Inferior parietal cortex (tissue), 1 donor: ENCODE measurements around the gene THAP11.

Experiments
- DNase-seq: peaks from one replicate; pipeline ENCODE4 v3.0.0-alpha.2; 2016; ENCODE audit errors: extremely low spot score

Gene THAP11

DNA sequence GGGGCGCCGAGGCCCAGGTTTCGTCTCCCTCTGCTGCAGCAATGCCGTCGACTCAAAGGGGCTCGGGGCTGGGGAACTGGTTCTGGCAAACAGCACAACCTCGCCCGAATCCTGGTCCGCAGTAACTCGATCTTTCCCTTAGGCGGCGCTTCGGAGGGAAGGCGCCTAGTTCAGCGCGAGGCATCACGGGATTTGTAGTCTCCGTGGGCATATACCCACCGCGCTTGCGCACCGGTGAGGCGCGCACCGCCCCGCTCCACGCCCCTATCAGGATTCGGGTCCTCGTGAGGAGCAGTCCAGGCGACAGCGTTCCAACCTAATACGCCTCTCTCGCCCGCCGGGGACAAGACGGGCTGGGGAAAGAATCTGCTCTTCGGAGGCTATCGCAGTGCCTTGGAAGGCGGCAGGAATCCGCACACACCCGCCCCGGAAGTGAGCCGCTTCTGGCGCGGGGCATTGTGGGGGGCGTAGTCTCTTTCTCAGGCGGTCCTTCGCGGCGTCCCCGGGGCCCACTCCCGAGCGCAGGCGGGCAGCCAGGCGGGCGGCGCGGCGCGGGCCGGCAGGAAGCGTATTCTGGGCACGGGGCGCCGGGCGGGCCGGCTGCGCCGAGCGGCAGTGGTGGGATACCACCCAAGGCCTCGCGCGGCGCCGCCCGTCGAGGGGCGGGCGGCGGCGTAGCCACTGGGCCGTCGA is at the start of gene THAP11:
TSS of gene THAP11 (plus strand) at position 505 of the 693 bp plus-strand sequence. CDS start 235 bp downstream, outside the sequence.
- peak; percentile 99 for DNase-seq

DNA sequence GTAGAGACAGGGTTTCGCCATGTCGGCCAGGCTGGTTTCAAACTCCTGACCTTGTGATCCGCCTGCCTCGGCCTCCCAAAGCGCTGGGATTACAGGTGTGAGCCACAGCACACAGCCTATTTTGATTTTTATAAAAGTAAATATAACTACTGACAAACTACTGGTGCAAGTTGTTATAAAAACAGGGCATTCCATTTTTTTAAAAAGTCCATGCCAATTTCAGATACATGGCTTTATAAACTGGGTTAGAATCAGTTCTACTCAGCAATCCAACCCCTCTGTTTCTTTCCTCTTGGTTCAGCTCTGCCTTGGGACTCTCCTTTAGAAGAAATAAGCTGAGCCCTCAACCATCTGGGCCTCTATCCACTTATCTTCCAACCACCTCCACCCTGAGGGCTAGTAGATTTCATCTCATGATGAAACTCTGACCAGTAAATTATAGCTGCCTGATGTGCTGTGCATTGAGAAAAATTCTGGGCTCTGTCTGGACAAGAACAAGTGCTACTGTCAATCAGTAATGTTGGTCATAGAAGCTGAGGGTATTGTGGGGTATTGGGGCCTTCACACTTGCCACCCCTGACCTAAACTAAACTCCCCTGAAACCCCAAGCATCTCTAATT is 45.9 kb upstream of the THAP11 start:
- DNase-seq: no peak

DNA sequence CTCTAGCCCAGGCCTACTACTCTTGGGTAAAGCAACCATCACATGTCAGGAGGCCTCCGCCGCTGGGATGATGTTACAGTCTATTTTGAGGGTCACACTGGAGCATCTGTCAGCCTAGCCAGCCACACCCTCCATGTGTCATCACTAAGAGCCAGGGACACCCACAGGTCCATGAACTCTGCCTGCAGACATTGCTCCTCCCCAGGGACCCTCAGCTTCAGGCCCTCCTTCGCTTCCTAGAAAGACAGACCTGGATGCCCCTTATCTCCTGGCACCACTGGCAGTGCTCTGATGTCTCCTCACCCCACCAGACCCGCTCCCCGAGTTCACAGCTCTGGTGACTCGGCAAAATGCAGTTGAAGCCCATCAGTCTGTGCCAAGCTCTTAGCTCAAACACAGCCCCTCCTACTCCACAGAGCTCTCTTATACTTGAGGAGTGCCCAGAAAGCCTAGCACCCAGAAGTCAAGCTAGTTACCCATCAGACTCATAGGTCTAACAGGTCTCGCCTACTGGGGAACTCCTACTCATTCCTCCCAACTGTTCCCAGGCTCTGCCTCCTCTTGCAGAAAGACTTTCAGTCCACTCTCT is 41.7 kb upstream of the THAP11 start:
- no peak for DNase-seq

DNA sequence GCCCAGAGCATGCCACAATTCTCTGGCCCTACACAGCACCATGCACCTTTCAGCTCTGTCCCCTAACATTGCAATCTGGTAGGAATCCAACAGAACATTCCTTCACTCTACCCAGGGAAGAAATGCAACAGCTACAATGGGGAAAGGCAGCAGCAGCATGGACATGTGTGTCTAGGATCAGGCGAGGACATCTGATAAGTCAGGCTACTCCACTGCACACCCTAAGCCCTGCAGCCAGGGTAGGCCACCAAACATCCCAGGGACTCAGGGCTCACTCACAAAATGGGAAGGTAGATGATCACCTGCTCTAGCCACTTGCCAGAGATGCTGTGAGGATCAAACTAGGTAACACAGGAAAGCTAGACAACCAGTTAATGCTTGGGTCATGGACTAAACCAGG is 40.9 kb upstream of the THAP11 start:
- no peak for DNase-seq

DNA sequence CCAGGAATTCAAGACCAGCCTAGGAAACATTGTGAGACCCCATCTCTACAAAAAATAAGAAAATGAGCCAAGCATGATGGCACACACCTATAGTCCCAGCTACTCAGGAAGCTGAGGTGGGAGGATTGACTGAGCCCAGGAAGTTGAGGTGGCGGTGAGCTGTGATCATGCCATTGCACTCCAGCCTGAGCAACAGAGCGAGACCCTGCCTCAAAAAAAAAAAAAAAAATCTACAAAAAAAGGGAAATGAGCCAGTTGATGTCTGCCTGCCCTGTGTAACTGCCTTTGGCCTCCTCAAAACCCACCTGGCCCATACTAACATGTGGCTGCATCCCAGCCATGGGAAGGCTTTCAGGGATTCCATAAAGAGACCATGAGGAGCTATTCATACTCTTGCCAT is 40.2 kb upstream of the THAP11 start:
- DNase-seq: no peak

DNA sequence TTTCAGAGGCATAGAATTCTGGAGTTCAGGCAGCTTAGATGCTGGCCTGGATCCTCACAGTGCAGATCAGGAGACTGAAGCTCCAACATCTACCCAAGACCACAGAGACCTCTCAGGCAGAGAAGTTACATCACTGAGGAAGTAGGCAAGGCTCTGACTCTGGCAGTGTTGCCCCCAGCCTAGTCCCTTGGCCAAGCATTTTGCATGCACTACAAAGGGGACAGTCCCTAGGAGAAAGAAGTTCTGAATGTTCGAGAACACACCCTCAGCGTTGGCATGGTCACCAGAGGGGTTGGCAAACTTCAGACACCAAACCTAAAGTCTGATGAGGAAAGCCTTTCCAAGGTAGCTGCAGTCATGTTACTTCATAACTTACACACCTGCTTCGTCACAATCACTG is 38.2 kb upstream of the THAP11 start:
- DNase-seq: no peak

DNA sequence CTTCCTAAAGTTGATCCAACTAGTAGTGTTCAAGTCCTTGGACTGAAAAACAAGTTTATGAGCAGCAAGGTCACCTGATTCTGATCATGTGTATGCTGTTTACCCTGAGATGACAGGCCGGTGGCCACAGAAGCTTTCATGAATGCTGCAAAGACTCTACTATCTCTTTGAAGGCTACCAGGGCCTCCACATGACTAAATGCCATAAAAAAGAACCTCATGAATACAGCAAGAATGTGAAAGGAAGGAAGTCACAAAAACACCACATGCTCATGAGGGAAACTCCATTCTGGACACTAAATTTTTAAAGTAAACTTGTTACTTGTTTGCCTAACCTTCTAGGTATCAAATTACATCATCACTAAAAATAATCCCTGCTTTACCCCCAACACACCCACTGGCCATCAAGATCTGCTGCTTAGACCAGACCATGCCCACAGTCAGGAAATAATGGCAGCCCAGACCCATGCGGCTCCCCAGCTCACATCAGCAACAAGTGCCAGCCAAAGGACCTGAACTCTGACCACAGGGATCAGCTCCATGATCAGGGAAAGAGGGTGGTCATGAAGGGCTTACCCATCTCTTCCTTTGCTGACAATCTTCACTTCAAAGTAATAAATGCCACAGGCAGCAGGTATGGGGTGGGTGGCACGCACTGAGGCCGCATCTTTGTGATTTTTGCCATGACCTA is 37.1 kb upstream of the THAP11 start:
- DNase-seq: no peak

DNA sequence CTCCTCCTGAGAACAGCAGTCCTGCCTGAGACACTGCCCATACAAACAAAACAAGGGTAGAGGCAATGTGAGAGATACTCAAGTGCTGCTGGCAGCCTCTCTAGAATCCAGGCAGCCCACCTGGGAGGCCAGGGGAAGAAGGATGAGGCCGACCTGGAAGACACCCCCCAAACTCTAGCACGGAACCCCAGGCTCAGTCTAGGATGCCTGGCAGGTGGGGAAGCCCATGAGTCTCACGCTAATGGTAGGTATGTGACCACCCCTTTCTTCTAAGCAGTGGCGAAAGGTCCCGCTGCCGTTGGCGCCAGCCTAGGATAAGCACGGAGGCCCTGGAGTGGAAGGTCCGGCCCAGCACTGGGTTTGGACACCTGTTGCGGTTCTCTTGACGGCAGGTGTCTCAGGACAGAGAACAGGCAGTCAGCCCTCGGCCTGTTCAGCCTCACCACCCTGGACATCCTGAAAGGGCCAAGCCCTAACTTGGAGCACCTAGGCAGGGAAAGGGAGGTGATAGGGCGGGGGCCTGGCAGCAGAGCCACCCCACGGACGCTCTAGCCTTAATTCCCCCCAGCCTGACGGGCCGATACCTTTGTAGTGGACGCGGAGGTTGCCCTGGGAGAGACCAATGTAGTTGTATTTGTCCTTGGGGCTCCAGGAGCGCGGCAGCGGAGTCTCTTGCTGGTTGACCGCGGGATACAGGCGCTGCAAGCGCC is 36.2 kb upstream of the THAP11 start:
- no peak for DNase-seq

DNA sequence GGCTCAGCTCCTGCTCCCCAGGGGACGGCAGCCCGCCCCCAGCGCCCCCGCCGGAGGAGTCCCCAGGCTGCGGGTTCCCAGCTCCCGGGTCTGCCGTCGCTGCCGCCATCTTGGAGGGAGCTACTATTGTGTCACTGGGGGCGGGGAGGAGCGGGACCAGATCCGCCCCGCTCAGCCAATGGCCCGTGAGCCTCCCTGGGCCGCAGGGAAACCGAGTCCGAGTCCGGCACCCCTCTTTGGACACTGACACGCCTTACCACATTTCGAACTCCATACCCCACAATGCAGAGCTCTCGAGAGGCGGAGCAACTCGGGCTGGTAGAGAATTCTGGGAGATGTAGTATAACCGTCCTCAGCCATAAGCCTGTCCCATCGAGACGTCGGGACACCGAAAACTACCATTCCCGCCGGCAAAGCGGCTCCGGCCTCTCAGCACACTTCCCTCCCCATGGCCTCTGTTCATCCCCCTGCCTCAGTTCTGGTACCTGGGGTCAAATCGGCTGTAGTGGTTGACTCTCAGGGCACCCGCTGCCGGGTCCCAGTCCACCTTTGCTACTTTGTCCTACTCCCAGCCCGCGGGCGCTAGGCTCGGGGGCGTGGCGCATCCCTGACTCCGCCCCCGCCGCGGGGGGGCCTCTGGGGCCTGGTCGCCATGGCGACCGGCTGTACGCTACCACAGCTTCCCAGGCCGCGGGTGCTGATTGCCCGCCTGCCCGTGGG is 35.5 kb upstream of the THAP11 start, which contains the start of the genes RANBP10 and TSNAXIP1:
TSS of gene RANBP10 (minus strand) at position 133 of the 720 bp plus-strand sequence. CDS start at position 109, 24 bp downstream.
TSS of gene TSNAXIP1 (plus strand) at position 462 of the 720 bp plus-strand sequence. CDS start 261 bp downstream, outside the sequence.
- peak; percentile 98 for DNase-seq

DNA sequence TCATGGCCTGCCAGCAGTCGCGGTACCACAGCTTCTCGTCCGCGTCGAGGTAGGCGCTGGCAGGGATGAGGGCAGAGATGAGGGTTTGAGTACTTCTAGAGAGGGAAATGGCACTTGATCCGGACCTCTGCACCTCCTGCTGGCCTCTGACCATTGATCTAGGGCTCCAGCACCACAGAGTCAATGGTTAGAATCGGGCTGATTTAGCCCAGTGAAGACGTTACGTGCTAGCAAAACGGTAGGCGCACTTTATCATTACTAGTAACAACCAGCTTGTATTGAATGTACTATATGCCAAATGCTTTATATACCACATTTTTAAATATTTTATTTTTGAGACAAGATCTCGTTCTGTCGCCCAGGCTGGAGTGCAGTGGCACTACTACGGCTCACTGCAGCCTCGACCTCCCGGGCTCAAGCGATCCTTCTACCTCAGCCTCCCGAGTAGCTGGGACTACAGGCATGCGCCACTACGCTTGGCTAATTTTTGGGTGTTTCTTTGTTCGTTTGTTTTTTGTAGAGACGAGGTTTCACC is 34.9 kb upstream of the THAP11 start:
- no peak for DNase-seq

DNA sequence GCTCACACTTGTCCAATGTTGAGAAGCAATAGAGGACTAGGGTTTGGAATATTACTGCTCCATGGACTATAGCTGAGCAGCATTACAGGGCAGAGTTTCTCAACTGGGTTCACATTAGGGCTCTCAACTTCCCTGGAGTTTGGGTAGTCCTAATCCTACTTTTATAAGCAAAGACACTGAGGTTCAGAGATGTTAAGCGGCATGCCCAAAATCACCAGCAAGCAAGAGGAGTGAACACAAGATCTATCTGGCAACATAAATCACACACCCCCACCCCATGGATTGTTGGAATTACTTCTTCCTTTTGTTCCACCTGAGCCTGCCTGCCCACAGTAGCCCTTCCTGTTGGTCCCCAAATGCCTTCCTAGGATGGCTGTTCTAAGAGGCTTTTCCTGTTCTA is 30.2 kb upstream of the THAP11 start:
- no peak for DNase-seq

DNA sequence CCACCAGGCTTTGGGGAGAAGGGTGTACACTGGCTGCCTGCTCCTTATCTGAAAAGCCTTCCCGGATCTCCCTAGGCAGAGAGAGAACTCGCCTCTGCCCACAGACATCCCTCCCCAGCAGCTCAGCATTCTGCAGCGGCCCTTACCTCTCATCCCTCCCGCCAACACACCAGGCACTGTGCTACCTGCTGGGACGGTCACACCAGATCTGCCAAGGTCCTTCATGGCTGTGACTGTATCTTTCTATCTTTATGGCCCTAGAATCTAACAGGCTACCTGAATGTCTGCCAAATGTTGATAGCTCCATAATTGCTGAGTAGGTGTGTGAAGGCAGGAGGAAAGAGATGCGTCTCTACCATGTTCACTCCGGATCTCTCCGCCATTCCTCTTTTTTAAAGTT is 27.6 kb upstream of the THAP11 start:
- DNase-seq: no peak

DNA sequence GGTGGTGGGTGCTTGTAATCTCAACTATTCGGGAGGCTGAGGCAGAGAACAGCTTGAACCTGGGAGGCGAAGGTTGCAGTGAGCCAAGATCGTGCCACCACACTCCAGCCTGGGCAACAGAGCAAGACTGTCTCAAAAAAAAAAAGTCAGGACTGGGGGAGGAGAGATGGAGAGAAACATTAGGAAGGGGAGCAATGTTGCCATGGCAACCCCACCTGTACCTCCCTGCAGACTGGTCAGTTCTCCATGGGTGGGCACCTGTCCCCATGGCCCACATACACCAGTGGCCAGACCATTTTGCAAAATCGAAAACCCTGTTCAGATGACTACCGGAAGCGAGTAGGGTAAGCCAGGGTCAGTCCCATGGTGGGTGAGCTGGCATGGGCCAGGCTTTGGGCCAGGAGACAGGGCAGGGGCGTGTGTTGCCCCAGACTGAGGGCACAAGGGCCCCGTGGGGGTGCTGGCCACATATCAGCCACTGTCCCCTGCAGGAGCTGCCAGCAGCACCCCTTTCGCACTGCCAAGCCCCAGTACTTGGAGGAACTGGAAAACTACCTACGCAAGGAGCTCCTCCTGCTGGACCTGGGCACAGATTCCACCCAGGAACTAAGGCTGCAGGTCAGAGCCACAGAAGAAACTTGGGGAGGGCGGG is 21.4 kb upstream of the THAP11 start:
- DNase-seq: no peak

DNA sequence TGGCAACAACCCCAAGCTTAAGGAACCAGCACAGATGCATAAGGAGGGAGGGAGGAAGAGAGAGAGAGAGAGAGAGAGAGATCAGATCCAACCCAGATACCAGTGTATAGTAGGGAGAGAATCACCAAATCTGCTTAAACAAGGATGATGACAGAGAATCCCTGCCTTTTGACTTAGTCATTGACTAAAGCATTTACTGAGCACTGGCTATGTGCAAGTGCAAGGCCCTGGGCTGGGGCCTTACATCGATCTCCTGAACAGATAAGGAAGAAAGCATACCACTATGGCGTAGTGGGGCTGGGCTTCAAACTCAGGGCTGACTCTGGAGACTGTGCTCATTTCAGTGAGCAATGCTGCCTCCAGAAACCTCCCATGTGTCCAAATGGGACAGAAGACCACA is 19.6 kb upstream of the THAP11 start:
- no peak for DNase-seq

DNA sequence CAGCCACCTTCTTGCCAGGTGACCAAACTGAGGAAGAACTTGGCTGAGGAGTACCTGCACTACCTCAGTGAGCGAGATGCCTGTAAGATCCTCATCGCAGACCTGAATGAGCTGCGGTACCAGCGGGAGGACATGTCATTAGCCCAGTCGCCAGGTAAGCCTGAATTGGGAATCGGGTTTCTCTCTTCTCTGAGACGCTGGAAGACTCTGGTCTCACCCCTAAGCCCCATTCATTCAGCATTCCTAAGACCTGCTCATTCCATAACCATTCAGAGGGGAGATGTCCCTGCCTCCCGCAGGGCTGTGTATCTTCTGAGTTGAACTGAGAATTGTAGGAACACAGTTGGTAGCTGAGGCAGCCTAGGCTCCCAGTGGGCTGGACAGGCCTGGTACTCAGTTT is 17.0 kb upstream of the THAP11 start:
- DNase-seq: no peak

DNA sequence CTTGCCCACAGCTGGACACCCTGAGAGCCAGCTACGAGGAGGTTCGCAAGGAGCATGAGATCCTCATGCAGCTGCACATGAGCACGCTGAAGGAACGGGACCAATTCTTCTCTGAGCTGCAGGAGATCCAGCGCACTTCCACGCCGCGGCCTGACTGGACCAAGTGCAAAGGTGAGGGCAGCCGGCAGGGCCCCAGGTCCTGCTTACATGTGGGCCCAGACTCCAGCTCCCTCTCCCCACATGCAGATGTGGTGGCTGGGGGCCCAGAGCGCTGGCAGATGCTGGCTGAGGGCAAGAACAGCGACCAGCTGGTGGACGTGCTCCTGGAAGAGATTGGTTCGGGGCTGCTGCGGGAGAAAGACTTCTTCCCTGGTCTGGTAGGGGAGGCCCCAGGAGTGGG is 16.2 kb upstream of the THAP11 start:
- DNase-seq: no peak

DNA sequence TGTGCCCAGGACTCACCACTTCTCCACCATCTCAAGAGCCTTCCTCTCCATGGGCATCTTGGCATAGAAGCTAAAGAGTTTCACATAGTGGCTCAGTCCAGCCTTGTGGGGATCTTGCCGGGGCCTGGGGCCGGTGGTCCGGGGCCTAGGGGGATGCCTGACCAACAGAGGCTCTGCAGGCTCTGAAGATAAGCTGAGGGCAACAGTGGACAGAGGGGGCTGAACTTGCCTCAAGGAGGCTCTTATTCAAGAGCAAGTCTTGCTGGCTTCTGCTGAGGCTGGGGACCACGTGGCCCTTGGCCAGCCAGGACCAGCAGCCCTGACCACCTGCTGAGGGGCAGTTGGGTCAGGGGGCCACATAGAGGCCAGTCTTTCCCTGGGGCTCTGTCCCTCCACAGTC is 13.5 kb upstream of the THAP11 start:
- no peak for DNase-seq

DNA sequence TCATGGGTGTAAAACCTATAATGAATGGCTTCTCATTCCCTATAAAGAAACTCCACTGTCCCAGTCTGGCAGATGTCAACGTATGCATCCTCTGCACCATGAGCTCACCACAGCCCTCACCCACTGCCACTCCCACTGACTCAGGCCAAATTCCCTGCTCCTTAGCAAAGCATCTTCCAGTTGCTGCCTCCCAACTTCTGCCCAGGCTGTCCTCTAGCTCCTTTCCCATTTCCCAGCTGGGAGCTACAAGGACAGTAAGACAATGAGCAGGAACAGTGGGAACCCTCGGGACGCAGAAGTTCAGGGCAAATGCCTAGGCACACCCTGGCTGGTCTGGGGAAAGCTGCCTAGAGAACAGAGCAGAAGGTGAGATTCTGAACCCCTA is 9.1 kb upstream of the THAP11 start:
- no peak for DNase-seq

DNA sequence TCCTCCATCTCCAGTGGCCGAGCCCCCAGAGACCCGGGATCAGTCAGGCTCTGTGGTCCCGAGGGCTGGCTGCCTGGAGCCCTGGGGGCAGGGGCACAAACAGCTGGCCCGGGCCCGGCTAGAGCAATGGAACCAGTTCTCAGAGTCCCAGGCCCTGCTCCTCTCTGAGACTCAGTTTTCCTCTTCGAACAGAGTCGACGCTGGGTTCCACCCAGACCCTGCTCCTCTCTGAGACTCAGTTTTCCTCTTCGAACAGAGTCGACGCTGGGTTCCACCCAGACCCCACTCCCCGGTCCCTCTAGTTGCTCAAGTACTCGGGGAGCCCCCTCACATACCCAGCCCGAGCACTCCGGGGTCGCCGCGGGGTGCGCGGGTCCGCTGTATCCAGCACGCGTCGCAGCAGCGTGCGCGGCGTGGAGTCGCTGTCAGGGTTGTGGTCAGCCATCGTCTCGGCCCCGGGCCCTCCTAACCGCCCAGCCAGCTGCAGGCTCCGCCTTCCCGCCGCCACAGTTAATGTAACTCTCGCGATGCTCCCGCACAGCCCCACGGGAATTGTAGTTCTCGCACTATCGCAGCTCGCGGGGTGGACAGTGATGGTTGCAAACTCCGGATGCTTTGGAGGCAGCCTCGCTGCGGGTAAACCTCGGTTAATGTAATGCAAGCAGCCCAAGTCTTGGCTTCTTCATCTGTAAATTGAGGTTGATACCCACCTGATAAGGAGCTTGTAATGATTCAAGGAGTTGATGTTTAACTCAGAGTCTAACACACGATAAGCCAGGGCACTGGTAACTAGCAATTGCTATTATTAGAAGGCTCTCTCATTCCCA is 8.5 kb upstream of the THAP11 start:
- peak; percentile 96 for DNase-seq

DNA sequence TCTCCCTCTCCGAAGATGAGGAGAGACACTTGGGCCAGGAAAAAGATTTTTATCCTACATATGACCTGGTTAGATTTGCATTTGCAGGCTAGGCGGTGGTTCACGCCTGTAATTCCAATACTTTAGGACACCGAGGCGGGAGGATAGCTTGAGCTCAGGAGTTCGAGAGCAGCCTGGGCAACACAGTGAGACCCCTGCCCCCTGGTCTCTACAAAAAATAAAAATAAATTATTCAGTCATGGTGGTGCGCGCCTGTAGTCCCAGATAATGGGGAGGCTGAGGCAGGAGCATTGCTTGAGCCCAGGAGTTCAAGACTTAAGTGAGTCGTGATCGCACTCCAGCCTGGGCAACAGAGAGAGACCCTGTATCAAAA is 7.9 kb upstream of the THAP11 start:
- DNase-seq: no peak
